Myometrial cell (primary cell): ENCODE data around the gene MNT. TPM values are rescaled to one million over a fixed set of nuclear protein-coding genes. Genes with fewer than 3 reads are reported as not detected.

Source experiments
- total RNA-seq: library from RNA; depleted of rRNA; stranded (reverse); fragments of >200 nt; gene quantifications from 2 replicates; pipeline ENCODE4 v1.2.3, GENCODE V29; 2015

The MNT gene
- 5.0 and 15.9 TPM in 2 replicates for total RNA-seq

DNA sequence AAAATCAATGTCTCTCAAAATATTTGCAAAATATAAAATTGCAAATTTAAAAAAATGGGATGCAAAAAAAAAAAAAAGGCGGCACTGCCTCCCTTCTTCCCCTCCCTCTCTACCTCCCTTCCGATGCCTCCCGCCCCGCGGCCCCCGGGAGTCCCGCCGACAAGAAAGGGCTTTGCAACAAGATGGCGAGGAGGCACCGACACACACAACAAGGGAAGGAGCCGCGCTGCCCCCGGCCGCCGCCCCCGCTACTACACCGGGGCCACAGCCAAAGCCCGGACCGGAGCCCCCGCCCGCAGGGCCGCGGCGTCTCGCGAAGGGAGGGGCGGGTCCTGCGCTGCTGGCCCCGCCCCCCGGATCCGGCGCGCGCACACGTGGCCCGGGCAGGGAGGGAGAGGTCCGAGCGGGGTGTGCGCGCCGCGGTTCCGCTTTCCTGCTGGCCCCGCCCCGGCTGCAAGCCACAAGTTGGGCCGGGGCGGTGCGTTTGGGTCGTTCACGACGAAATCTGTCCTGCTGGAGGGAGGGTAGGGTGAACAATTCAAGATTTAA is at the start of gene MNT:
Gene MNT, minus strand, starts transcription at position 184 of the 549 bp plus-strand sequence. CDS start 348 bp downstream, outside the sequence.

DNA sequence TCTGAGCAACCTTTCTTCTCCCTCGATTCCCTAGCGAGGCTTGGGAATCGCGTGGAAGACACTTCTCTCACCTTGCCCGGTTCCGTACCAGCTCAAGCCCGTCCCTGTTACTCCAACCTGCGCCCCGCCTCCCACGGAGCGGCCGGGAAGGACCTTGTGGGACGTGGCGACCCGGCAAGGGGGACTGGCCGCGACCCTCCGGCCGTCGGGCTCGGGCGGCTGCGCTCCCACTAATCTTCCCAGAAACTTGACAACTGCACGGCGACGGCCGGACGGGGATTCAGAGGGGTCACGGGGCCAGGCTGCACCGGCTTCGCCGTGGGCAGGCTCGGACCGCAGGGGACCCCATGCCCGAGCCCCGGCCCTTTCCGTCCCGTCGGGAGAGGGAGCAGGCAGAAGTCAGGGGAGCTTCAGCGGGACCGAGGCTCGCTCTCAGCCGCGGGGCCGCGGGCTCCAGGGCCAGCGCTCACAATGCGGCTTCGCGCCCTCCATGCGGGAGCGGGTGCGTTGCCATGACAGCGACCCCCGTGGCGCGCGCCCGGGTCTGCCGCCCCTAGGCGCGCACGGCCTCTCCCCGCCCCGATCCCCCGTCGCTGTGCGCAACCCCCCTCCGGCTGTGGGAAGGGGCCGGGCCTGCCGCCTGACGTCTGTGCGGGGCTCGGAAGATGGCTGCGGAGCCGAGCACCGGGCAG is 63.9 kb downstream of the MNT start, which contains the start of gene SGSM2:
Gene SGSM2, plus strand, starts transcription at position 650 of the 692 bp plus-strand sequence. CDS start 188 bp downstream, outside the sequence.

GRCh38 chr17:2336215-2336851 is 64.5 kb downstream of the MNT start, which contains the start of gene TSR1:
TSS of gene TSR1 (minus strand) at chr17:2336457. CDS start at chr17:2336427, 30 bp downstream.

Other genes with a start within 250 kb of the MNT start
- gene SMG6, start 97.3 kb downstream of the MNT start, total RNA-seq: 30.3 and 46.1 TPM in 2 replicates
- 13.3 and 16.4 TPM in 2 replicates for gene SRR, start 97.1 kb downstream of the MNT start, total RNA-seq
- 39.8 and 40.1 TPM in 2 replicates for gene TSR1, start 64.6 kb downstream of the MNT start, total RNA-seq
- 12.9 and 20.5 TPM in 2 replicates for gene SGSM2, start 63.6 kb downstream of the MNT start, total RNA-seq
- 12.4 and 16.3 TPM in 2 replicates for gene METTL16, start 110.8 kb upstream of the MNT start, total RNA-seq
- 47.5 and 50.2 TPM in 2 replicates for gene PAFAH1B1, start 192.6 kb upstream of the MNT start, total RNA-seq